HG03521 (cell line): Measurements from ENCODE around the gene GPR156.
"Not testable (repeated sequence)": the region's sequence is repeated elsewhere in the genome, so short reads cannot be mapped to it uniquely, and the experiment has no call there.

ENCODE experiments used
- ATAC-seq: cut with Tn5 transposase; IDR thresholded peaks from one replicate; pipeline ENCODE4 v1.9.1; 2021; ENCODE audit warnings: mild to moderate bottlenecking, moderate library complexity; ENCODE audit not compliant: unreplicated experiment

Gene GPR156

GRCh38 chr3:120163816-120164215 lies 121.2 kb downstream of the GPR156 start:
- no peak for ATAC-seq

- no peak for ATAC-seq
These were observed 122.0 kb downstream of the GPR156 start for GRCh38 chr3:120163026-120163425.

DNA sequence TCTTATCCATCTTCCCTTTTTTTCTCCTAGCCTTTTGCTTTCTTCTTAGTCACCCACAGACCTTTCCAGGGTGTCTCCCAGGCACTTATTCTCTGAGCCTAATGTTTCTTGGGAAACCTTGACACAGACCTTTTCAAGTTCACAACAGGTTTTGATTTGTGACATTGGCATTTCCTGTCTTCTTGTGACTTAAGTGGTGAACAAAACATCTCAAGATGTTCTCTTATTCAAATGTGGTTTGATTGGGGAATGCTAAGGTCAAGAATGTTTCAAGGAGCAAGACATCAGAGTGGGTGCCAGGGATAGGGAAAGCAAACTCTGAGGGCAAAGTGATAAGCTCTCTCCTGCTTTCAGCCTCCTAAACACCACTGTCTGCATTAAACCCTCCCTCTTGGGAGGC lies 122.6 kb downstream of the GPR156 start:
- ATAC-seq: no peak

DNA sequence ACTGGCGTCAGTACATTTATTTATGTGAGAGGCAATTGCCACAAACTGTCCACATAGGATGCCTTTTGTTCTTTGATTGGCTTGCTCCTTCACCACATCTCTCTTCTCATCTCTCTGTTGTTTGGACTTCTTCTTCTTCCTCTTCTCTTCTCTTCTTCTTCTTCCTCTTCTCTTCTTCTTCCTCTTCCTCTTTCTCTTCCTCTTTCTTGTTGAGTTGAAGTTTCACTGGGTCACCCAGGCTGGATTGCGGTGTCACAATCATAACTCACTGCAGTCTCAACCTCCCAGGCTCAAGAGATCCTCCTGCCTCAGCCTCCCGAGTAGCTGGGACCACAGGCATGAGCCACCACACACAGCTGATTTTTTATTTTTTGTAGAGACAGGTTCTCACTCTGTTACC lies 123.1 kb downstream of the GPR156 start:
- no peak for ATAC-seq

DNA sequence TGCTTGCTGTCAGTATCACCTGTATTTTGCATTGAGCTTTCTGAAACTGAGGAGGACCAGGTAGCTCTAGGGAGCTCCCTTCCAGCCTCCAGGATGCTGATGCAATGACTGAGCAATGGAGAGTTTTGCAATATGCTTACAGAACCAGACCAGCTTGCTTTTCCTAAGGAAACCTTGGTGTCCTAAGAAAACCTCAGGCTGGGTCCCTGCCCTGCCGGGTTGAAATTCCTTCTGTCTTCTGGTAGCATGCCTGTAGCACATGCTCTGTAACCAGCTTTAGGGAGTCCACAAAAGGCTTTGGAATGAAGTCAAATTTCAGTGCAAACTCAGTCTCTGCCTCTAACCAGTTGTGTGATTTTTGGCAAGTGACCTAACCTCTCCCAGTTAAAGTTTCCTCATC lies 125.0 kb downstream of the GPR156 start:
- no peak for ATAC-seq

DNA sequence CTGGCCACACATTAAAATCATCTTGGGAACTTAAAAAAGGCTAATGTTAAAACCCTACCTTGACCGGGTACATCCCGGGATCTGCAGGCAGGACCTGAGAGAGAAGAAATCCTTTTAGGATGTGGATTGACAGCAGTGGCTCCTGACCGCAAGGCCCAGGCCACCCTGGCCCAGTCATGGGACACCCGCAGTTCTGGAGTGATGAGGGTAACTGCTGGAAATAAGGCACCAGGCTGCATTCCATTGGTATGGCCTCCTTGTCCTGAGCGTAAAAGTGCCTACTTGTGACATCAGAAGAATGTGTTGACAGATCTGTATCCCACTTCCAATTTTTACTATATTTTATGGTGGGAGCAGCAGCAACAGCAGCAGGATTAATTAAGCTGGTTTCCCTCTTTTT lies 127.3 kb downstream of the GPR156 start:
- no peak for ATAC-seq

- no peak for ATAC-seq
These were observed 127.9 kb downstream of the GPR156 start for GRCh38 chr3:120157113-120157512.

DNA sequence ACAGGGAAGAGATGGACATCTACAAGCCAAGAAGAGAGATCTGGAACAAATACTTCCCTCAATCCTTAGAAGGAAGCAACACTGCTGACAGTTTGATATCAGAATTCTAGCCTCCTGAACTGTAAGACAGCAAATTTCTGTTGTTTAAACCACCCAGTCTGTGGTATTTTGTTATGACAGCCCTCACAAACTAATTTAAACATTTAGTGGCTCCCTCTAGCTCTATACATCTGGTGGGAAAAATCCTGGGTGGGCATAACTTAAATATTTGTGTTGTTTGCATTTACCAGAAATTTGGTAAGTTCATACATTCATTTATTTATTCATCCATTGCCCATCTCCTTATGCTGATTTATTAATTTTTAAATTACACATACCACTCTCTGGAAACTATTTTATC lies 128.3 kb downstream of the GPR156 start:
- ATAC-seq: no peak

DNA sequence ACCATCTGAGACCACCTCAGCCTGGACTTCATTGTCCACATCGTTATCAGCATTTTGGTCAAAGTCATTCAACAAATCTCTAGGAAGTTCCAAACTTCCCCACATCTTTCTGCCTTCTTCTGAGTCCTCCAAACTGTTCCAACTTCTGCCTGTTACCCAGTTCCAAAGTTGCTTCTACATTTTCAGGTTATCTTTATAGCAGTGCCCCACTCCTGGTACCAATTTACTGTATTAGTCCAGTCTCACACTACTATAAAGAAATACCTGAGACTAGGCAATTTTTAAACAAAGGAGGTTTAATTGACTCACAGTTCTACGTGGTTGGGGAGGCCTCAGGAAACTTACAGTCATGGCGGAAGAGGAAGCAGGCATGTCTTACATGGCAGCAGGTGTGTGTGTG lies 129.3 kb downstream of the GPR156 start:
- ATAC-seq: not testable (repeated sequence)

- no peak for ATAC-seq
These were observed 129.9 kb downstream of the GPR156 start for GRCh38 chr3:120155108-120155507.

GRCh38 chr3:120153294-120153693 lies 131.7 kb downstream of the GPR156 start:
- ATAC-seq: no peak

DNA sequence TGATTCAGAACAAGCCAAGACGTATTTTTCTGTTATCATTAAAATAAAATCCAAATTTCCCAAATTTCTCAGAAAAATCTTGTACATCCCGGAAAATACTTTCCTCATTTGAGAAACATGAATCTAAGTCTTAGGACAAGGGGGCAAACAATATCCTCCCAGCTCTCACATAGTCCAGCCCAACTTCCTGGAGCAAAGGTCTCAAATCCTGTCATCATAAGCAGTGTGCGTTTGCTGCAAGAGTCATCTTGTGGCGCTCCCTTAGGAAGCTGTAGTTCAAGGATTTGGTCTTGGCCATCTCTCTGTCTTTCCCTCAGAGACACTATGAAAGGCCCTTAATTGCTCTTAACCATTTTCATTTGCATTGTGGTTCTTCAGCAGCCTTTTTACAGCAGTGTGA lies 133.2 kb downstream of the GPR156 start:
- no peak for ATAC-seq

GRCh38 chr3:120148187-120148949 lies 136.7 kb downstream of the GPR156 start:
- no peak for ATAC-seq

GRCh38 chr3:120147072-120147871 lies 137.8 kb downstream of the GPR156 start:
- no peak for ATAC-seq

- no peak for ATAC-seq
These were observed 139.3 kb downstream of the GPR156 start for GRCh38 chr3:120145542-120146285.

GRCh38 chr3:120144267-120144666 lies 140.8 kb downstream of the GPR156 start:
- no peak for ATAC-seq

DNA sequence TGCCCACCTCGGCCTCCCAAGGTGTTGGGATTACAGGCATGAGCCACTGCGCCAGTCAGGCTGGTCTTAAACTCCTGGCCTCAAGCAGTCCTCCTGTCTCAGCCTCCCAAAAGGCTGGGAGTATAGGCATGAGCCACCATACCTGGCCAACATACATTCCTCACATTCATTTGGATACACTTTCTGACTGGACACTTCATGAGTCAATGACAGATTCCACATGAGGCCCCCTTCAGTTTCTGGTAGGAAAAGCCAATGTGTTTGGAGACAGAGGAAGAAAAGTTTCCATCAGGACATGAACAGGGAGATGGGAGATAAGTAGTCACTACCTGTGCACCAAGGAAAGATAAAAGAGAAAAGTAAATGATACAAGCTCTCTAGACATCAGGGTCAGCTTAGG lies 141.3 kb downstream of the GPR156 start:
- ATAC-seq: no peak

- ATAC-seq: no peak
These were observed 142.8 kb downstream of the GPR156 start for GRCh38 chr3:120142236-120142635.

GRCh38 chr3:120140098-120140742 lies 144.8 kb downstream of the GPR156 start:
- no peak for ATAC-seq

DNA sequence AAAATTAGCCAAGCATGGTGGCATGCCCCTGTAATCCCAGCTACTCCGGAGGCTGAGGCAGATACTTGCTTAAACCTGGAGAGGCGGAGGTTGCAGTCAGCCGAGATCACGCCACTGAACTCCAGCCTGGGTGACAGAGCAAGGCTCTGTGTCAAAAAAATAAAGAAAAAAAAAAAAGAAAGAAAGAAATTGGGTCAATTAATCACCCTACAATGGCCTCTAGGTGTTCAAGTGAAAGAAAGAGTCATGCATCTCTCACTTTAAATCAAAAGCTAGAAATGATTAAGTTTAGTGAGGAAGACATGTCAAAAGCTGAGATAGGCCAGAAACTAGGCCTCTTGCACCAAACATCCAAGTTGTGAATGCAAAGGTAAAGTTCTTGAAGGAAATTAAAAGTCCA lies 145.9 kb downstream of the GPR156 start:
- no peak for ATAC-seq

- ATAC-seq: no peak
These were observed 147.5 kb downstream of the GPR156 start for GRCh38 chr3:120137548-120137947.
